GM18526 (cell line): Measurements from ENCODE around the gene ZRANB2.

Experiments used
- POLR2A ChIP-seq: IDR thresholded peaks from 3 replicates; pipeline ENCODE4 v1.6.1; 2011; ENCODE audit not compliant: insufficient read length; ENCODE audit errors: extremely low read depth

ZRANB2 gene

DNA sequence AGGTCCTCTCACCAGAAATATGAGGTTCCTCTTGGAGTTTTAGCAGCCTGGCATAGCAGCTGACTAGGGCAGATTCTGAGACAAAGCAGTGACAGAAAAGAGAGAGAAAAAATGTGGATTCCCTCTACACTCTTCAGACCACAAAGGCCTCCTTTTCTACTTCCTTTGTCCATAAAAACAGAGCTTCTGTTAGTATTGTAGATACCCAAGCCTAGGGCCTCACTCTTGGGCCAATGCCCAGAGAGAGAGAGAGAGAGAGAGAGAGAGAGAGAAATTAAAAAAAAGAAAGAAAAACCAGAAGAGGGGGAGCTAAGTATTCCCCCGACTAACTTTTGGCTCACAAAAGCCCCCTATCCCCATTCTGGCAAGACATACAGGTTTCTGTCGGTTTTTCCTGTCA lies 2.4 kb upstream of the ZRANB2 start:
- no peak for TF ChIP-seq POLR2A

GRCh38 chr1:71081697-71082080 lies 854 bp upstream of the ZRANB2 start:
- TF ChIP-seq POLR2A = no peak

DNA sequence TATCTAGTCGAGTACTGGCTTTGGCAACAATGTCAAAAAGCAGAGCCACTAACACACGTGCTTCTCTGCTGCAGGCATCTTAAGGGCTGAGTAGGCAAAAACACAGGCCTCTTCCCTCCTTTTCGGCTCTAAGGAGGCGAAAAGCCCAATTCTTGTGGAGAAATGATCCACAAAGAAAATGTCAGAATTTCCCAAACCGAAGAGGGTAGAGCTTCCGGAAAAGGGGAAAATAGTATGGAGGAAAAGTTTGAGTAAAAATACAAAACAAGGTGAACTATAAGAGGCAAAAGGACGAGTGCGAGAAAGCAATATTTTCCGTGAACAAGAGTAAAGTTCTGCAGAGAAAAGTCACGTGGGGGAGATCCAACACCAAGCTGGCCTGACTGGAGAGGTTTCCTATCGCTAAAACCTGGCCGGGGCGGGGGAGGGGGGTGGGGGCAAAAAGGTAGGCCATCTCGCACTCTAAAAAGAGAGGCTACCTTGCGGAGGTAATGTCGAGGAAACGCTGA lies 551 bp downstream of the ZRANB2 start:
- TF ChIP-seq POLR2A = no peak

GRCh38 chr1:71074681-71075080 lies 6.2 kb downstream of the ZRANB2 start:
- no peak for TF ChIP-seq POLR2A

DNA sequence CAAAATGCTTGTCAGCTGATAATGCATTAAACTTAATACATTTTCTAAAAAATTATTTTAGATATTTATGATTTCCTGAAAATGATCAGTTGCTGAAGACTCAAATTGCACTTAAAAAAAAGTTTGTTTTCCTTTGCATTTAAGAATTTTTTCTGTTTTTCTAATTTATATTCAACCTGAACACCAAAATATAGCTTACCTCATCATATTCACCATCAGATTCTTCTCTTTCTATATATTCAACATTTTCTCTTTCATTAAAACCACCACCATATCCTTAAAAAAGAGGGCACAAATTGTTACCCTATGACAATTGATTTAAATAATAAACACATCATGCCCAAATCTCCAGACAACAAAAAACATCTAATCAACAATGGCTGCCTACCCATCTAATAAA lies 8.6 kb downstream of the ZRANB2 start:
- no peak for TF ChIP-seq POLR2A

- no peak for TF ChIP-seq POLR2A
Measured at GRCh38 chr1:71071720-71072119, 9.1 kb downstream of the ZRANB2 start.

- no peak for TF ChIP-seq POLR2A
Measured at GRCh38 chr1:71068325-71069240, 12.3 kb downstream of the ZRANB2 start.

DNA sequence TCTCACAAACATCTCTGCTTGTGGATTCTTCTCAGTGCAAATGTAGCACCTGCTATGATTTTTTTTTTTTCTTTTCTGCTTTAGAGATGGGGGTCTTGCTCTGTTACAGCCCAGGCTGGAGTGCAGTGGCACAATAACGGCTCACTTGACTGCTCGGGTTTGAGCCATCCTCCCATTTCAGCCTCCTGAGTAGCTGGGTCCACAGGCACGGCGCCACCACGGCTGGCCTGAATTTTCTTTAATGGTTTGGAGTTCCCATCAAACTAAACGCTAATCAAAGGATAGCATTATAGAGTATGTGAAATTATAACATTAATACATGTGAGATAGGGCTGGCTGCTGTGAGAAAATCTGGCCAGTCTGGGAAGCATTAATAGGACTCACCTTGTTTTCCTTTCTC lies 26.0 kb downstream of the ZRANB2 start:
- TF ChIP-seq POLR2A = no peak

- TF ChIP-seq POLR2A = no peak
Measured at GRCh38 chr1:71054281-71054731, 26.5 kb downstream of the ZRANB2 start.

DNA sequence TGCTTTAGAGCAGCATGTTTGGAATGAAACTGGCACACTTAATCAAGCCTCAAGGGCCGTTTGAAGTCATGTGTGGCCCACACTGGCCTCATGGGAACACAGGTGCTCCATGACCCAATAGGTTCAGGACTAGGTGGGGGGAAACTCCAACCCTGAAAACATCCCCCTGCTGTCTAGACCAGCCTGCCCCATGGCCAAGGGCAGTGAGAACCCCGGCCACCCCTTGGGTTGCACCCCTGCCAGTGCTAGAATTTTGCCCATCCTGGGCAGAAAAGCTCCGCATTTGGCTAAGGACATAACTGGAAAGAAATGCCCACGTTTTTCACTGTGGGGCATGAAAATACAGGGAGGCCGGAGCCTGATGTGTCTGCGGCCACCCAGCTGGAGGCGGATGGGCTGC lies 27.1 kb downstream of the ZRANB2 start:
- TF ChIP-seq POLR2A = no peak

DNA sequence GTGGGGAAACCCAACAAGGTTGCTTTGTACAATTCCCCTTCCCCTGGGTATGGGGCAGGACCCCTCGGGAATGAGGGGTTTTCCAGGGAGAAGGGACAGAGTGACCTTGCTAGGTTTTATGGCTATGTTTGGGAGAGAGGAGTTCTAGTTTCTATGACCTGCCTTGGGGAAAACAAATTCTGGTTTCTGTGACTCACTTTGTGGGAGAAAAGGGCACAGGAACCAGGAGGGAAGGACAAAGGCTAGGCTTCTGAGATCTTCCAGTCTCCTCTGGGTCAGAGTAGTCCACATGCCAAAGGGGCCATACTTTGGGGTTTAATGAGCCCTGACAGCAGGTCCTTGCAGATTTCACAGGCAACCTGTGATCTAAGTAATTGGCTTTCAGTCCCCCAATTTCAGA lies 27.7 kb downstream of the ZRANB2 start:
- TF ChIP-seq POLR2A = no peak

- no peak for TF ChIP-seq POLR2A
Measured at GRCh38 chr1:71049951-71050598, 30.8 kb downstream of the ZRANB2 start.

- TF ChIP-seq POLR2A = no peak
Measured at GRCh38 chr1:71047635-71048607, 32.9 kb downstream of the ZRANB2 start, which contains the start of gene PTGER3. Gene PTGER3 (minus strand): TSS chr1:71047816. CDS start chr1:71047577, 239 bp downstream.

DNA sequence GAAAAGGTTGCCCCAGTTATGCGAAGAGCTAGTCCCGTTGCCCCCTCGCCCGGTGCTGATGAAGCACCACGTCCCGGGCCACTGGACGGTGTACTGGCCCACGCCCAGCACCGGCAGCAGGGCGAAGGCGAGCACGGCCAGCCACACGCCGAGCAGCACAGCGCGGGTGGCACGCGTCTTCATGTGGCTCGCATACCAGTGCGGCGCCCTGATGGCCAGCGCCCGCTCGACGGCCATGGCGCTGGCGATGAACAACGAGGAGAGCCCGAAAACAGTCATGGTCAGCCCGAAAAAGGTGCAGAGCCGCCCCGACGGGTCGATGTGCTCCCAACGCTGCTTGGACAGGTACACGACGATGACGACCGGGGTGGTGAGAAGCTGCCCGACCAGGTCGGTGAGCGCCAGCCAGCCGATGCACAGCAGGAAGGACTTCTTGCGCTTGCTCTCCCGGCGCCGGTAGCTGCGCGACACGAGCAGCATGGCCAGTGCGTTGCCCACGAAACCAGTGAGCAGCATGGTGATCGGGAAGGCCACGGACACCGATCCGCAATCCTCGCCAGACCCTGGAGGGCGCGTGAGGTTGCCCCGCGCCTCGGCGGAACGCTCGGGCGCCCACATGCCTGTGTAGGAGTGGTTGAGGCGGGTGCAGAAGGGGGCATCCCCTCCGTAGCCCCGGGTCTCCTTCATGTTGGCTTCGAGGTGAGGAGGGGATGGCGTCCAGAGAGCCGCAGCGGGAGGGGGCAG lies 33.8 kb downstream of the ZRANB2 start:
- no peak for TF ChIP-seq POLR2A
